ENCODE measurements around the gene FAM118B.
A peak's percentile ranks its signal among the peaks of the same experiment; 100 is the strongest.
"Not testable (repeated sequence)": the region's sequence is repeated elsewhere in the genome, so short reads cannot be mapped to it uniquely, and the experiment has no call there.

The FAM118B gene

DNA sequence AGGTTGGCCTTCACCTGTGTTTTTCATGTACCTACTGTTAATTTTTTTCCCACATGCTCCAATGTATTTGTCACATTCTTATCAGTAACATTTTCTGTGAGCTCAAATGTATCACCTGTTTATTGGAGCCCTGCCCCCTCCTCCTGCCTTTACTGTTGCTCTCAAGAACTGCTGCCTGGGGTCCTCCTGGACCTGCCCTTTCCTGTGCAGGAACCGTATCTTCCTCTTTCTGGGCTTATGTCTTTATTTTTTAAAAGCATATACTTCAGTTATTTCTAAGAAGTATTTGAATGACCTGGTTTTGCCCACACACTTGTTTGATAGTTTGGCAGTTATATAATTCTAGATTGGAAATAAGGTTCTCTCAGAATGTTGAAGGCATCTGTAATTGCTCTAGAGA is 5.9 kb downstream of the FAM118B start:
- no peak for DNase-seq (ENCODE audit: low read depth)

GRCh38 chr11:126219547-126219946 is 8.0 kb downstream of the FAM118B start:
- DNase-seq (ENCODE audit: low read depth) = no peak

GRCh38 chr11:126224647-126225294 is 13.2 kb downstream of the FAM118B start:
- DNase-seq (ENCODE audit: low read depth) = no peak

DNA sequence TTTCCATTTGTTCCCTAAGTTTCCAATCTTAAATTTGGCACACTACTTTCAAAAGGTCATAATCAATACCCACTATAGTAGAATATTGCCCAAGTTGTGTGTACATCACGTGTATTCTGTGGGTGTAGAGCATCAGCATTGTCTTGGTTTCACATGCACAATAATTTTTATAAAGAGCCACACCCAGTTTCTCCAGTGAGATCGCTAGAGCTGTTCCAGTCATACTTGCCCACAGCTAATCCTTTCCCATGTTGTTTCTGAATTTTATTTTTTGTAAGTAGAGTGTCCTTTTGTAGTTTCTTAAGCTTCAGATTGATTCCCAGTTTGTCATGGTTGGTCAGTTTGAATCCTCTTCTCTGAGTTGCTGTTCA is 13.7 kb downstream of the FAM118B start:
- DNase-seq (ENCODE audit: low read depth) = no peak

DNA sequence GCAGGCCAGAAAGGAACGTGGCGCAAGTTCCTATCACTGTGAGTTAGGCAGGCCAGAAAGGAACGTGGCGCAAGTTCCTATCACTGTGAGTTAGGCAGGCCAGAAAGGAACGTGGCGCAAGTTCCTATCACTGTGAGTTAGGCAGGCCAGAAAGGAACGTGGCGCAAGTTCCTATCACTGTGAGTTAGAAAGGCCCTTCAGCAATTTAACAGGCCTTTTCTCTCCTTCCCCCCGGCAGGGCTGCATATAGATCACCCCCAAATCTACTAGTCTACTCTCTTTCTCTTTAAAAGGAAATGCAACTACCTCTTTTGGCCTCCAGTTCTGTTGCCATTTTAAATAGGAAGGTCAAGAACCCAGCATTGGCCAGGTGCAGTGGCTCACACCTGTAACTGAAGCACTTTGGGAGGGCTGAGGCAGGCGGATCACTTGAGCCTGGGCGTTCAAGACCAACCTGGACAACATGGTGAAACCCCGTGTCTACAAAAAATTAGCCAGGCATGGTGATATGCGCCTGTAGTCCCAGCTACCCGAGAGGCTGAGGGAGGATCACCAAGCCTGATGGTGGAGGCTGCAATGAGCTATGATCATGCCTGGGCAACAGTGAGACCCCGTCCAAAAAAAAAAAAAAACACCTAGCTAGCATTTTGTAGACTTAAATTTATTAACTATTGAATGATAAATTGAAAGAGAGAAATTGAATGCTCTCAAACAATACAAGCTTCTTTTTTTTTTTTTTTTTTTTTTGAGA is 14.9 kb downstream of the FAM118B start:
- no peak for DNase-seq (ENCODE audit: low read depth)

DNA sequence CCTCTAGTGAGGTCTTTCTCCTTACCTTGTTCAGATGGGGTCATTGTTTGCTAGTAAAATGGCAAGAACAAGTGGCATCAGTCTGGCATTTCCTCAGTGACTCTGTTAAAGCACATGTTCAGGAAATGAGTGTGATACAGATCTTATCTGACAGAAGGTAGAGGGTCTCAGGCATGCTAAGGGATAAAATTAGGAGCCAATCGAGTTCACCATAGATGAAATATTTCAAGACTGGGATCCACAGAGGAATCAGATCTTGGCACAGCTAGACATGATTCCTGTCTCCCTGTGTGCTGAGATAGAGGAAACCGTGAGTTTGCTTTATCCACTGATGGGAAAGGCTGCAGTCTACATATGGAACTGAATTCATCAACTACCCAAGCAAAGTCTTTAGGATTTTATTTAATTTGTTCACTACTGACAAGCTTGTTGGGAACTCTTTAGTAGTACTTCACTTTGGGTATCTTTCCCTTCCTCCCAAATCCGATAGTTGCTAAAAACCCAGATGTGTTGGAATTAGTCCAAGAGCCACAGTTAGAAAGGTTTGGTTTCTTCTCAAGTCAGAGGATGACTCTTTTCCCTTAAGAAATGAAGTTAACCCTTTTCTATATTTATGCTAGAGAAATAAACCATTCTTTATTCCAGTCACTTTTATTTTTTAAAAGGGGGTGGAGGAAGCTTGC is 18.4 kb downstream of the FAM118B start:
- DNase-seq (ENCODE audit: low read depth) = no peak

DNA sequence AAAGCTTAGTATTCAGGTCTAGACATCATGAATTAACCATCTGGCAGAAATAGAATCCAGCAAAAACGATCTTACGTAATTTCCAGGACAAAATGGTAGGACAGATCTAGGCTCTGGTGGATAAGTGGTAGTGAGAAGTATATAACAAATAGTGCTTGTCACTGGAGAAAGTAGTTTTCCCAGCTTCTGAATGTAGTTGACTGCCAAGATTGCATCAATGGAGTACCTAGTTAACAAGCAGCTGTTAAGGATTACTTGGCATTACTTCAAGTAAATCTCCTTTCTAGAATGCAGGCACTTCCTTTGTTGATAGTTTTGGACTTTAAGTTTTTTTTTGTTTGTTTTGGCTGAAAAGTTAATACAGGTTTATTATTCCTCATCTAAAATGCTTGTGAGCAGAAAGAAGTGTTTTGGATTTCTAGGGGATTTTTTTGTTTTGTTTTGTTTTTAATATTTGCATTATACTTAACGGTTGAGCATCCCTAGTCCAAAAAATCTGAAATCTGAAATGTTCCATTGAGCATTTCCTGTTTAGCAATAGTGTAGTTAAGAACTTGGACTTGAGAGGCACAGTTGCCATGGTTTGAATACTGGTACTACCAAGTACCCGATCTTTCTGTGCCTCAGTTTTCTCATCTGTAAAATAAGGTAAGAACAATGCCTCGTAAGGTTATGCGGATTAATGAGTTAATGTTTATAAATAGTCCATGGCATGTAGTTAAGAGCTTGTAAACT is 20.3 kb downstream of the FAM118B start:
- no peak for DNase-seq (ENCODE audit: low read depth)

DNA sequence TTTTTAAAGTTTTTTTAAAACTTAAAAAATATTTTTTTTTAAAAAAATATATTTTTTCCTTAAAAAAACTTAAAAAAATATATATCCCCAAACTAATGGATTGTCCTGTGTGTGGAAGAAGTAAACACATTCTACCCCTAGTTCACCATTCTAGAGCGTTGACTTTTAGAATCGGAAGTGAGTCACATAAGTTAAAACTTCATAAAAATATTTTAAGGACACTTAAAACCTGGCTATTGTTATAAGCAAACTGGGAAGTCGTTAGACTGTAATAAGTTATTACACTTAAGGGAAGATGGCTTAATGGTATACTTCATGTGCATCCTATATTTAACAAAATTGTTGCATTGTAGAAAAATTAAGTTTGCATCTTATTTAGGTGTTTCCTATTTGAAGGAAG is 21.1 kb downstream of the FAM118B start:
- no peak for DNase-seq (ENCODE audit: low read depth)

DNA sequence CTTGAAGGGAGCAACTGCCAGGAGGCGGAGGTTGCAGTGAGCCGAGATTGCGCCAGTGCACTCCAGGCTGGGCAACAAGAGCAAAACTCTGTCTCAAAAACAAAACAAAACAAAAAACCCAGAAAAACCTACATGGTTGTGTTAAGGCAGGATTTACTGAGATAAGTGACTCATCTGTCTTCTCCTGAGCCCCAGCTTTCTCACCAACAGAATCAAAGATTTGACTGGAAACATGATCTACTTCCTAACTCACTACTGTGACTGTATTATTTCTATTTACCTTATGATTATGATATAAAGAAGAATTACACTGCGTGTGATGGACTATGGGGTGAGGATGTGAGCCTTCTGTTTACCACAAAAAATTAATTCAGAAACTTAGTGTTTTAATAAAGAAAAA is 21.8 kb downstream of the FAM118B start:
- no peak for DNase-seq (ENCODE audit: low read depth)

GRCh38 chr11:126246636-126247035 is 35.1 kb downstream of the FAM118B start:
- DNase-seq (ENCODE audit: low read depth) = no peak

DNA sequence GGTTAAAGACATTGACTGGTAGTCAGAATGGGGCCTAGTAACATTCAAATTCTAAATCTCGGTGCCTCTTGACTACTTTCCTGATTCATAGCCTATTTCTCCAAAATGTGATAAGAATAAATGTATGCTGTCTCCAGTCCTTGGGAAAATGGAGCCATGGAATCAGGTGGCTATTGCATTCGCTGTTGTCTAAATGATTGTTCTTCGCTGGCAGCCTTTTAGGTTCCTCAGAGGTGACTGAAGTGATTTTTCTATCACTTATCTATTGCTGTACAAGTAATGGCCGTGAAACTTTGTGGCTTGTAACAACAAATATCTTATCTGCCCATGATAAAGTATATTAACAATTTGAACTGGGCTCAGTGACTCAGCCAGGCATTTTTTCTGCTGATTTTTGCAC is 41.7 kb downstream of the FAM118B start:
- no peak for DNase-seq (ENCODE audit: low read depth)

- DNase-seq (ENCODE audit: low read depth) = no peak
Observed at GRCh38 chr11:126254819-126255218, 43.2 kb downstream of the FAM118B start.

DNA sequence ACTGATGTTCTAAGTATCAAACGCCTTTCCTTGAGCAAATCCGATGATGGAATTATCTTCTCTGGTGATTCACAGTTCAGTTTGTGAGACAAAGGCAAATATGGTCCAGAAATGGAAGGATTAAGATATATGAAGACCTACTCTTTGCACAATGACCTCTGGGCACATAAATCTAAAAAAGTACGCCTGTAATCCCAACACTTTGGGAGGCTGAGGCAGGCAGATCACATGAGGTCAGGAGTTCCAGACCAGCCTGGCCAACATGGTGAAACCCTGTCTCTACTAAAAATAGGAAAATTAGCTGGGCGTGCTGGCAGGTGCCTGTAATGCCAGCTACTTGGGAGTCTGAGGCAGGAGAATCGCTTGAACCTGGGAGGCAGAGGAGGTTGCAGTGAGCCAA is 43.9 kb downstream of the FAM118B start:
- DNase-seq (ENCODE audit: low read depth) = not testable (repeated sequence)

GRCh38 chr11:126256216-126256615 is 44.6 kb downstream of the FAM118B start:
- no peak for DNase-seq (ENCODE audit: low read depth)

- no peak for DNase-seq (ENCODE audit: low read depth)
Observed at GRCh38 chr11:126257144-126257543, 45.6 kb downstream of the FAM118B start.

DNA sequence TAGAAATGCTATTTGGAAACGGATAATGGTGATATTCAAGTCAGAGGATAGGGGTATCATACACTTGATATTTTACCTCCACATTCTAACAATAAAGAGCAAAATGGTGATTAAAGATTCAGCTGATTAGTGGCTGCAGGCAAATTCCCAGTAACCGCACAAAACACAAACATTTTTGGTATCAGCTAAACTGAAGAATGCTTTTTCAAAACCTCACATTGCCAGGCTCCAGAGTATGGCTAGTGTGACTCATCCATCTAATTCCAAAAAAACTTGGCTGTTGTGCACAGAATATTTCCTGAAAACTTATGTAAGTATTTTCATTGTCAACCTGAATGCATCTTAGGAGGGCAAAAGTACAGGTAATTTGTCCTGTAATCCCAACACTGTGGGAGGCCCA is 46.2 kb downstream of the FAM118B start:
- peak; percentile 47 for DNase-seq (ENCODE audit: low read depth)

GRCh38 chr11:126262216-126262615 is 50.6 kb downstream of the FAM118B start:
- no peak for DNase-seq (ENCODE audit: low read depth)

DNA sequence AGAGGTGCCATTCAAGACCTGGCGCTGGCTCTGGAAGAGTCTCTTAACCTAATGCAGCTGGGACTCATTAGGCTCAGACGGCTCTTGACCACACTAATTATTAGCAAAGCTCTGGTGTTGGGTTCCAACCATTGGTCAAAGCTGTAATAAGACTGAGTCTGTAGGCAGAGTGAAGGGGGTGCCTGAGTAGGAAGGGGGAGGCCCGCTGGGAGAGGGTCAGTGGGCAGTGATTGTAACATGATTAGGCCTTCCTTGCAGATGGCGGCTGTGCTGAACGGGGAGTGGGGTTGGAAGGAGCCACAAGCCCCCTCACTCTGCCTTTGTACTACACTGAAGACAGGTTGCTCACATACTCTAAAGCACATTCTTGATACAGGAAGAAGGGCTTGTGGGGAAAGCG is 51.9 kb downstream of the FAM118B start:
- no peak for DNase-seq (ENCODE audit: low read depth)

GRCh38 chr11:126265811-126266210 is 54.2 kb downstream of the FAM118B start:
- no peak for DNase-seq (ENCODE audit: low read depth)

DNA sequence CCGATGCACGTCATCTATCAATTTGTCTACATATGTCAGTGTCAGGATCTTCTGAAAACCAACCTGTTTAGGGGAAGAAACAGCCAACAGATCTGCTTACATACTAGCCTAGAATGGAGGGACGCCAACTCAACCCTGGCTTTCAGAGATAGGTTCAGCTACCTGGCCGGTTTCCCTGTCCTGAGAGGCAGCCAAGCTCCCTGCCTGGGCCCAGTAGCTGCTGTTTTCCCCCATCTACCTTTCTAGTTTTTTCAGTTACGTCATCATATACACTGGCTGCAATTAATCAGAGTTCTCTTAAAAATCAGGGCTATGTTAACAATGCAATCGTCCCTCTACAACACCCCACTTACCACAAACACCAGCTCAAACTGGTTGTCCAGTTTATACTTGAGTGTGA is 56.1 kb downstream of the FAM118B start:
- DNase-seq (ENCODE audit: low read depth) = no peak

DNA sequence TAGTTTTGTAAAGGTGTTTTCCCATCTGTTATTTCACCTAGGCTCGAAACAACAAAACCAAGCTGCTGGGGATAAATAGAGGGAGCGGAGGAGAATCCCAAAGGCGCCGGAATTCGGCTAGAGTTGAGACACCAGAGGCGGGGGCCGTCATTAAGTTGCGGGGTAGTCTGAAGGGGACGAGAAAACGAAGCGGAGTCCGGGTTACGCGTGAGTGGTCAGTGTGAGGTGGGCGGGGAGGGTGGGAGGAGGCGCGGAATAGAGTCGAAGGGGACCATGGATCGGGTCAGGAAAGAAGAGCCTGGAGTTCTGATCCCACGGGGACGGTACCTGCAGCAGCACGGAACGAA is 56.8 kb downstream of the FAM118B start:
- no peak for DNase-seq (ENCODE audit: low read depth)

DNA sequence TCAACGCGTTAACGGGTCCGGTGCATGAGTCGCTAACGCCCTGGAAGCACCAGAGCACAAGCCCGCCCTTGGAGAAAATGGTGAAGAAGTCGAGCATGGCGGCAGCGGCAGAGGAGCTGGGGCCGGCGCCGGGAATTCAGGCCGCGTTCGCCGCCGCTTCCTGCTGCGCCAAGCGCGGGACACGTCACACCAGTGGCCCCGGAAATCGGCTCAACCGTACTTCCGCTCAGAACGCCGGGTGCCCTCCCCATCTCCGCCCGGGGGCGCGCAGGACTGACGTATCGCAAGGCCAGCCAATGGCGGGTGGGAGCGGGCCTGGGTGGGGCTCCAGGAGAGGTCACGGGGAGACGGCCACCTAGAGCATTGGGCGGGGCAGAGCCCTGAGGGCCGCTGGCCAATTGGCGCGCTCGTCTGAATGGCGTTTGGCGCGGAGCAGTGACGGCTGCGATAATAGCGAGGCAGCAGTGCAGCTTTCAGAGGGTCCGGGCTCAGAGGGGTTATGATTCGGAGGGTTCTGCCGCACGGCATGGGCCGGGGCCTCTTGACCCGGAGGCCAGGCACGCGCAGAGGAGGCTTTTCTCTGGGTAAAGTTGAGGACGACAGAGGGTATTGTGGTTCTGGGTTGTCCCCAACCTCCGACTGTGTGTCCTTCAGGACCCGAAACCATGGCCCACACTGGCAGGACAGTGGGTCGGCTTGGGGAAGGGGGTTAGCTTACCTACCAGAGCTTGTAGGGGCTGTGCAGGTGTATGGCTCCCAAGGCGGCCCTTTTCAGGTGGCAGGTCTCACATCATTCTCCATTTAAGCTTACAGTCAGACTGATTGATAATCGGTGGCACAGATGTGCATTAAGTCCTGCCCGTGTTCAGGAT is 57.4 kb downstream of the FAM118B start, which contains the start of the genes FOXRED1 and SRPRA:
FOXRED1 (plus strand) TSS at position 447 of the 872 bp plus-strand sequence; CDS start at position 500, 53 bp downstream.
SRPRA (minus strand) TSS at position 188 of the 872 bp plus-strand sequence; CDS start at position 97, 91 bp downstream.
- peak; percentile 90 for DNase-seq (ENCODE audit: low read depth)

Measured in GM04503 (cell line).